C4-2B (cell line): ENCODE data around the gene EDDM3A.

ENCODE experiments used
- ZFX ChIP-seq: fragments of 450-650 bp; IDR thresholded peaks from 2 replicates; pipeline ENCODE4 v1.6.1; 2017
- TF ChIP-seq, protein P1 (sequence below): fragments of 450-650 bp; conservative IDR thresholded peaks from 2 replicates; pipeline ENCODE4 v1.5.1; 2017; ENCODE audit warnings: mild to moderate bottlenecking

DNA sequence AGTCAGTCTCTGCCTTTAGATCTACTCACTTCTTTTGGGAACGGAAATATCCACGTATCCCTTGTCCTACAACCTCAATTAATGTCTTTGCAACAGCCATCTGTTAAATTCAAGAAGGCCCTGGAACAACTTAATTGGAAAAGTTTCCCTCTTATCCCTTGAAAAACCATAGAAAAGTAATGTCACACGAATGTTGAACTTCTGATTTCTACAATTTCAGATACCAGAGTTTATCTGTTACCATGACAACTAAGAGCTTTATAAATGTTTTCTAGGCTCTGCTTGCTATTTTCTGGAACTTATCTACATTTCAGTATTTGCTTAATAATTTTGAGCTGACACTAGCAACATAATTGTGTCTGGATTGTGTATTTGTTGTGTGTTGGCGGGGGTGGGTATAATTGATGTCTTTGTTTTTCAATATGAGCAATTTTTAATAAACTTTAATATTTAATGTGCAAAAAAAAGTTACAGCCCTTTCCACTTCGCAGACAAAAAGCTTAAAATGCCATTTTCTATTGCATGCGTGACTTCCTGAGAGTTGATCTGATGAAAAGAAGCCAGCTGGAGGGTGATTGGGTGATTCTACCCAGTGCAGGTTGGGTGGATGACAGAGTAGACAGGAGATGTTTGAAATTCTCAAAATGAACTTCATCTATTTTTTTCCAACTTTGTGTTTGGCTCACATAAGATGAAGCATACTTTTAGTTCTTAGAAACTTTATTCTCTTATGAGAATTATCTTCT, 11.8 kb upstream of the EDDM3A start:
- TF ChIP-seq, protein P1, sequence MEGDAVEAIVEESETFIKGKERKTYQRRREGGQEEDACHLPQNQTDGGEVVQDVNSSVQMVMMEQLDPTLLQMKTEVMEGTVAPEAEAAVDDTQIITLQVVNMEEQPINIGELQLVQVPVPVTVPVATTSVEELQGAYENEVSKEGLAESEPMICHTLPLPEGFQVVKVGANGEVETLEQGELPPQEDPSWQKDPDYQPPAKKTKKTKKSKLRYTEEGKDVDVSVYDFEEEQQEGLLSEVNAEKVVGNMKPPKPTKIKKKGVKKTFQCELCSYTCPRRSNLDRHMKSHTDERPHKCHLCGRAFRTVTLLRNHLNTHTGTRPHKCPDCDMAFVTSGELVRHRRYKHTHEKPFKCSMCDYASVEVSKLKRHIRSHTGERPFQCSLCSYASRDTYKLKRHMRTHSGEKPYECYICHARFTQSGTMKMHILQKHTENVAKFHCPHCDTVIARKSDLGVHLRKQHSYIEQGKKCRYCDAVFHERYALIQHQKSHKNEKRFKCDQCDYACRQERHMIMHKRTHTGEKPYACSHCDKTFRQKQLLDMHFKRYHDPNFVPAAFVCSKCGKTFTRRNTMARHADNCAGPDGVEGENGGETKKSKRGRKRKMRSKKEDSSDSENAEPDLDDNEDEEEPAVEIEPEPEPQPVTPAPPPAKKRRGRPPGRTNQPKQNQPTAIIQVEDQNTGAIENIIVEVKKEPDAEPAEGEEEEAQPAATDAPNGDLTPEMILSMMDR: no peak
- no peak for TF ChIP-seq ZFX
